ENCODE measurements around the gene ARHGEF7.

GRCh38 chr13:111140562-111141105, 25.5 kb downstream of the ARHGEF7 start:
- TF ChIP-seq CTCF (conservative IDR thresholded peaks at IDR 0.05; ENCODE audit: low read length), result no peak
- TF ChIP-seq EZH2phosphoT487 (IDR thresholded peaks at IDR 0.05; ENCODE audit: borderline replicate concordance), result no peak
